Measurements from ENCODE around the gene ABHD17A.

ABHD17A gene

GRCh38 chr19:1828279-1829238, 56.7 kb downstream of the ABHD17A start:
- no peaks in the 10 kb centered on the region for H3K9me3 ChIP-seq (ENCODE audit: control insufficient read depth in 1 of 2, low read length in 2 of 2)
- H3K27ac ChIP-seq (ENCODE audit: low read depth, low read length), result no peak overlapping the region
- H3K9ac ChIP-seq (ENCODE audit: low read depth in 1 of 2, low read length in 2 of 2), result no peak overlapping the region
- H3K27me3 ChIP-seq (ENCODE audit: control insufficient read depth in 1 of 2, insufficient read depth in 2 of 2, low read length in 2 of 2), result no peaks in the 10 kb centered on the region
- peaks cover 6 to 27% of the 10 kb centered on the region in 2 donors for H3K36me3 ChIP-seq (ENCODE audit: control insufficient read depth in 1 of 2, insufficient read depth in 2 of 2, low read length in 2 of 2)
- no peak overlapping the region for H3K4me3 ChIP-seq (ENCODE audit: low read depth in 1 of 2, low read length in 2 of 2)
- H3K4me1 ChIP-seq (ENCODE audit: control insufficient read depth in 1 of 2, insufficient read depth in 2 of 2, low read length in 2 of 2), result peaks cover 5 to 6% of the 10 kb centered on the region in 2 donors

DNA sequence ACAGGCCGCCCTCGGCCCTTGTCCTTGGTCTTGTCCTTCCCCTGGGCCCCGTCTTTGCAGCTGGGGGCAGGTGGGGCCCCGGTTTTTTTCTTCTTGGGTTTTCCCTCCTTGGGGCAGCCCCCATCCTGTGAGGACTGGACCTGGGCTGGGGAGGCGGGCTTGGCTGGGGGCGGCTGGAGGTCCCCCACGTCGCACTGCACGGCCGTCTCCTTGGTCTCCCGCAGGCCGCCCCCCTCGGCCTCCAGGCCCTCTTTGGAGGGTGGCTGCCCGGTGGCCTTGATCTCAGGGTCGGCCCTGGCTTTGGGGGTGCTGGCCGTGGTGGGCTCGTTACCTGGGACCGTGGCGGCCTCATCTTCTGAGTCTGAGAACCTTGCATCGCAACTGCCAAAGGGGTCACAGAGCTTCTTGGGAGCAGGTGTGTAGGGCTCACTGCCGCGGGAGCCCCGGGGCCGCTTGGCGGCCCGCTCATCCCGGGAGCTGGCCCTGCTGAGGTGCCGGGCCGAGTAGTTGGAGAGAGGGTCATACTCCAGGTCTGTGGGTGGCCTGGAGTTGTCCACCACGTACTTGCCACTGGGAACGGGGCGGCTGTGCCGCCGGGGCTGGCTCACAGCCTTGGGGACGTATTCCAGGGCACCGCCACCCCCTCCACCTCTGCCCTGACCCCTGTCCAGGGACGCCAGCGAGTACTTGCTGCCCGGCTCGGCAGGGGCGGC, 57.6 kb downstream of the ABHD17A start:
- Histone ChIP-seq H3K9me3 (ENCODE audit: control insufficient read depth in 1 of 2, low read length in 2 of 2) (no peaks in the 10 kb centered on the region), H3K36me3 (ENCODE audit: control insufficient read depth in 1 of 2, insufficient read depth in 2 of 2, low read length in 2 of 2) (peaks cover 13 to 35% of the 10 kb centered on the region in 2 donors), H3K27me3 (ENCODE audit: control insufficient read depth in 1 of 2, insufficient read depth in 2 of 2, low read length in 2 of 2) (no peaks in the 10 kb centered on the region), H3K4me1 (ENCODE audit: control insufficient read depth in 1 of 2, insufficient read depth in 2 of 2, low read length in 2 of 2) (peaks cover 5 to 6% of the 10 kb centered on the region in 2 donors), H3K27ac (ENCODE audit: low read depth, low read length) (no peak overlapping the region), H3K9ac (ENCODE audit: low read depth in 1 of 2, low read length in 2 of 2) (no peak overlapping the region), H3K4me3 (ENCODE audit: low read depth in 1 of 2, low read length in 2 of 2) (no peak overlapping the region)
